CD14-positive monocyte (primary cell): ENCODE results near the gene MDFIC2. TPM values are rescaled to one million over a fixed set of nuclear protein-coding genes. Genes with fewer than 3 reads are reported as not detected.

Experiments used
- DNase-seq, 3 donors: peaks; one replicate each; pipeline ENCODE4 v3.0.0-alpha.2; 2011 to 2022
- H2AFZ ChIP-seq: 2 replicates; pipeline ENCODE4 v1.6.0; 2012; ENCODE audit warnings: mild to moderate bottlenecking, low read depth, low read length, inconsistent platforms; ENCODE audit not compliant: insufficient read depth, poor library complexity, severe bottlenecking
- H3K27ac ChIP-seq, 2 donors: 1 replicate in 1 of 2; 2 replicates in 1 of 2; pipeline ENCODE4 v1.5.1; 2012 to 2013; ENCODE audit warnings: low read length in 2 of 2, control low read depth in 1 of 2, inconsistent platforms in 1 of 2, low read depth in 1 of 2, mild to moderate bottlenecking in 1 of 2
- H3K27me3 ChIP-seq, 2 donors: one replicate each; pipeline versions ENCODE4 v1.6.0 to v1.6.1; 2011 to 2013; ENCODE audit warnings: low read length in 2 of 2; ENCODE audit not compliant: control insufficient read depth in 2 of 2, insufficient read depth in 2 of 2
- H3K36me3 ChIP-seq, 2 donors: replicated peaks in 1 of 2; 1 replicate in 1 of 2; 2 replicates in 1 of 2; pipeline versions ENCODE4 v1.5.1 to v1.6.1; 2012 to 2013; ENCODE audit warnings: low read length in 2 of 2, control low read depth in 1 of 2, inconsistent platforms in 1 of 2, mild to moderate bottlenecking in 1 of 2; ENCODE audit not compliant: insufficient read depth in 2 of 2, control insufficient read depth in 1 of 2
- H3K4me1 ChIP-seq, 2 donors: 1 replicate in 1 of 2; 2 replicates in 1 of 2; pipeline versions ENCODE4 v1.5.1 to v1.6.1; 2012 to 2013; ENCODE audit warnings: low read length in 2 of 2, control low read depth in 1 of 2, inconsistent platforms in 1 of 2, mild to moderate bottlenecking in 1 of 2, moderate library complexity in 1 of 2; ENCODE audit not compliant: insufficient read depth in 2 of 2, control insufficient read depth in 1 of 2
- H3K4me2 ChIP-seq: replicated peaks from 2 replicates; pipeline ENCODE3; 2012; ENCODE audit warnings: low read length, moderate library complexity, mild to moderate bottlenecking; ENCODE audit not compliant: poor library complexity, severe bottlenecking; ENCODE audit errors: extremely low read depth
- H3K4me3 ChIP-seq, 3 experiments: fragments of 200-600 bp in 1 of 3; sonication (generic) in 1 of 3; replicated peaks in 1 of 3; 1 replicate in 2 of 3; 2 replicates in 1 of 3; pipeline ENCODE4 v1.5.1; 2011 to 2013; ENCODE audit warnings: low read length in 3 of 3, mild to moderate bottlenecking in 3 of 3, control low read depth in 2 of 3, low read depth in 2 of 3, inconsistent platforms in 1 of 3, moderate library complexity in 1 of 3
- H3K79me2 ChIP-seq: 2 replicates; pipeline ENCODE4 v1.6.0; 2012; ENCODE audit warnings: mild to moderate bottlenecking, control low read depth, inconsistent platforms, low read length, moderate library complexity; ENCODE audit not compliant: insufficient read depth
- H3K9ac ChIP-seq: 2 replicates; pipeline ENCODE4 v1.6.0; 2017; ENCODE audit warnings: low read length, mild to moderate bottlenecking; ENCODE audit not compliant: insufficient read depth, poor library complexity, severe bottlenecking
- H3K9me3 ChIP-seq, 2 donors: replicated peaks in 1 of 2; 1 replicate in 1 of 2; 2 replicates in 1 of 2; pipeline versions ENCODE4 v1.5.1 to v1.6.1; 2012 to 2013; ENCODE audit warnings: low read length in 2 of 2, control low read depth in 1 of 2; ENCODE audit not compliant: control insufficient read depth in 1 of 2, insufficient read depth in 1 of 2
- H4K20me1 ChIP-seq: 2 replicates; pipeline ENCODE4 v1.6.0; 2012; ENCODE audit warnings: mild to moderate bottlenecking, low read length, control low read depth, moderate library complexity; ENCODE audit not compliant: insufficient read depth
- H3K27ac Mint-ChIP-seq, 7 donors: one replicate each; pipeline ENCODE4 v1.8.0; 2020; ENCODE audit warnings: mild to moderate bottlenecking in 7 of 7, mixed read lengths in 7 of 7, moderate library complexity in 6 of 7, inconsistent platforms in 2 of 7
- H3K27me3 Mint-ChIP-seq, 3 donors: one replicate each; pipeline ENCODE4 v1.8.0; 2021 to 2022; ENCODE audit warnings: low read depth in 3 of 3, mild to moderate bottlenecking in 3 of 3, mixed read lengths in 3 of 3, moderate library complexity in 3 of 3, inconsistent platforms in 1 of 3
- H3K36me3 Mint-ChIP-seq, 2 donors: one replicate each; pipeline ENCODE4 v1.8.0; 2020; ENCODE audit warnings: mixed read lengths in 2 of 2, inconsistent platforms in 1 of 2, mild to moderate bottlenecking in 1 of 2
- H3K4me1 Mint-ChIP-seq: one replicate; pipeline ENCODE4 v1.8.0; 2020; ENCODE audit warnings: mild to moderate bottlenecking, mixed read lengths
- H3K4me3 Mint-ChIP-seq, 2 donors: one replicate each; pipeline ENCODE4 v1.8.0; 2020; ENCODE audit warnings: mild to moderate bottlenecking in 2 of 2, mixed read lengths in 2 of 2, moderate library complexity in 1 of 2
- H3K9me3 Mint-ChIP-seq, 7 donors: one replicate each; pipeline ENCODE4 v1.8.0; 2020 to 2022; ENCODE audit warnings: mixed read lengths in 7 of 7, mild to moderate bottlenecking in 6 of 7, moderate library complexity in 6 of 7, inconsistent platforms in 2 of 7
- WGBS: methylation state at CpG from one replicate; pipeline ENCODE4 v1.1.5; 2013; ENCODE audit warnings: missing lambda C conversion rate; ENCODE audit not compliant: insufficient coverage; 5-methylcytosine and 5-hydroxymethylcytosine counted together
- intact Hi-C, 2 donors: fragments of 100-400 bp; cut with micrococcal nuclease; formaldehyde crosslinking; loops; one replicate each; pipeline versions ENCODE4 v1.15.0 to v1.15.1; 2023
- polyA plus RNA-seq, 3 donors: library from polyadenylated mRNA; depleted of rRNA in 1 of 3; unstranded in 2 of 3; stranded (reverse) in 1 of 3; fragments of 300-500 nt in 2 of 3; fragments of >200 nt in 1 of 3; fragmentation: Illumina TruSeq in 2 of 3; gene quantifications; 1 replicate in 2 of 3; 2 replicates in 1 of 3; pipeline ENCODE4 v1.2.3, GENCODE V29; 2012 to 2021
- TF ChIP-seq, protein P1 (sequence below): fragments of 200-600 bp; IDR thresholded peaks from one replicate; pipeline ENCODE4 v1.8.0; 2022; ENCODE audit warnings: antibody characterized with exemption, mild to moderate bottlenecking

MDFIC2 gene
- polyA plus RNA-seq, 3 donors: not detected

GRCh38 chr3:70333080-70333479 lies 20.6 kb upstream of the MDFIC2 start:
- Histone ChIP-seq H3K9me3 (no peaks in the 10 kb centered on the region), H3K4me3 (no peak overlapping the region), H3K9ac (no peak overlapping the region), H3K79me2 (no peaks in the 10 kb centered on the region), H2AFZ (no peak overlapping the region), H3K27ac (no peak overlapping the region), H3K4me1 (no peaks in the 10 kb centered on the region), H3K27me3 (no peaks in the 10 kb centered on the region), H3K4me2 (no peak overlapping the region), H4K20me1 (no peaks in the 10 kb centered on the region), H3K36me3 (no peaks in the 10 kb centered on the region)
- no peak for DNase-seq
- no peaks in the 10 kb centered on the region for H3K27me3 Mint-ChIP-seq
- peaks cover 0 to 6% (median 0%) of the 10 kb centered on the region in 7 donors for H3K9me3 Mint-ChIP-seq
- WGBS: no CpG with 5 or more reads among the region's 3 CpGs
- H3K27ac Mint-ChIP-seq: no peak overlapping the region
- no peaks in the 10 kb centered on the region for H3K4me1 Mint-ChIP-seq
- TF ChIP-seq, protein P1, sequence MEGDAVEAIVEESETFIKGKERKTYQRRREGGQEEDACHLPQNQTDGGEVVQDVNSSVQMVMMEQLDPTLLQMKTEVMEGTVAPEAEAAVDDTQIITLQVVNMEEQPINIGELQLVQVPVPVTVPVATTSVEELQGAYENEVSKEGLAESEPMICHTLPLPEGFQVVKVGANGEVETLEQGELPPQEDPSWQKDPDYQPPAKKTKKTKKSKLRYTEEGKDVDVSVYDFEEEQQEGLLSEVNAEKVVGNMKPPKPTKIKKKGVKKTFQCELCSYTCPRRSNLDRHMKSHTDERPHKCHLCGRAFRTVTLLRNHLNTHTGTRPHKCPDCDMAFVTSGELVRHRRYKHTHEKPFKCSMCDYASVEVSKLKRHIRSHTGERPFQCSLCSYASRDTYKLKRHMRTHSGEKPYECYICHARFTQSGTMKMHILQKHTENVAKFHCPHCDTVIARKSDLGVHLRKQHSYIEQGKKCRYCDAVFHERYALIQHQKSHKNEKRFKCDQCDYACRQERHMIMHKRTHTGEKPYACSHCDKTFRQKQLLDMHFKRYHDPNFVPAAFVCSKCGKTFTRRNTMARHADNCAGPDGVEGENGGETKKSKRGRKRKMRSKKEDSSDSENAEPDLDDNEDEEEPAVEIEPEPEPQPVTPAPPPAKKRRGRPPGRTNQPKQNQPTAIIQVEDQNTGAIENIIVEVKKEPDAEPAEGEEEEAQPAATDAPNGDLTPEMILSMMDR: no peak
- H3K36me3 Mint-ChIP-seq: no peaks in the 10 kb centered on the region
- intact Hi-C loops: no loop called here
- no peak overlapping the region for H3K4me3 Mint-ChIP-seq

- H3K79me2 ChIP-seq: no peaks in the 10 kb centered on the region
- peaks cover 0 to 4% (median 2%) of the 10 kb centered on the region in 7 donors for H3K9me3 Mint-ChIP-seq
- no peaks in the 10 kb centered on the region for H3K4me1 Mint-ChIP-seq
- WGBS: no CpG with 5 or more reads among the region's 1 CpG
- no peak overlapping the region for H3K27ac ChIP-seq
- peaks cover 0 to 2% (median 1%) of the 10 kb centered on the region in 3 donors for H3K27me3 Mint-ChIP-seq
- no peak for DNase-seq
- no peak overlapping the region for H3K4me2 ChIP-seq
- no peaks in the 10 kb centered on the region for H3K36me3 ChIP-seq
- no peak overlapping the region for H3K27ac Mint-ChIP-seq
- H3K36me3 Mint-ChIP-seq: no peaks in the 10 kb centered on the region
- H3K4me3 Mint-ChIP-seq: no peak overlapping the region
- TF ChIP-seq, protein P1: no peak
- H2AFZ ChIP-seq: no peak overlapping the region
- H3K9me3 ChIP-seq: no peaks in the 10 kb centered on the region
- H3K9ac ChIP-seq: no peak overlapping the region
- no peak overlapping the region for H3K4me3 ChIP-seq
- H3K27me3 ChIP-seq: no peaks in the 10 kb centered on the region
- intact Hi-C loops: no loop called here
- H3K4me1 ChIP-seq: no peaks in the 10 kb centered on the region
- no peaks in the 10 kb centered on the region for H4K20me1 ChIP-seq
These were observed 2.6 kb upstream of the MDFIC2 start for GRCh38 chr3:70315021-70315420.
